CD8-positive, alpha-beta memory T cell (primary cell): Measurements from ENCODE around the gene ABLIM1. TPM values are rescaled to one million over a fixed set of nuclear protein-coding genes. Genes with fewer than 3 reads are reported as not detected.

ENCODE experiments used
- CTCF ChIA-PET: fragments of 350-600 bp; sonication (Branson Sonifier 250); formaldehyde crosslinking; loops from one replicate; lab custom pipeline; 2021; ENCODE audit warnings: antibody characterized with exemption; lab: Charles Lee
- POLR2A ChIA-PET: fragments of 350-600 bp; sonication (Branson Sonifier 250); formaldehyde crosslinking; loops from one replicate; lab custom pipeline; 2021; ENCODE audit warnings: antibody characterized with exemption; lab: Charles Lee
- DNase-seq, 5 donors: peaks; one replicate each; pipeline versions ENCODE4 v3.0.0 to v3.0.0-alpha.2; 2020 to 2022; ENCODE audit warnings: mixed read lengths in 1 of 5
- H3K27ac ChIP-seq: one replicate; pipeline ENCODE4 v1.7.0; 2013; ENCODE audit warnings: low read depth, mild to moderate bottlenecking, low read length, moderate library complexity
- H3K27me3 ChIP-seq: 2 replicates; pipeline ENCODE4 v1.7.0; 2013; ENCODE audit warnings: low read length, mild to moderate bottlenecking; ENCODE audit not compliant: insufficient read depth, poor library complexity, severe bottlenecking
- H3K36me3 ChIP-seq: 2 replicates; pipeline ENCODE4 v1.7.0; 2013; ENCODE audit warnings: mild to moderate bottlenecking, low read length, moderate library complexity; ENCODE audit not compliant: insufficient read depth
- H3K4me1 ChIP-seq: 2 replicates; pipeline ENCODE4 v1.7.0; 2013; ENCODE audit warnings: mild to moderate bottlenecking, low read length, moderate library complexity; ENCODE audit not compliant: insufficient read depth
- H3K4me3 ChIP-seq: 2 replicates; pipeline ENCODE4 v1.7.0; 2013; ENCODE audit warnings: mild to moderate bottlenecking, low read length
- H3K9me3 ChIP-seq: 2 replicates; pipeline ENCODE4 v1.7.0; 2013; ENCODE audit warnings: mild to moderate bottlenecking, low read length
- H3K27ac Mint-ChIP-seq, 8 donors: one replicate each; pipeline ENCODE4 v1.8.0; 2020 to 2021; ENCODE audit warnings: mixed read lengths in 8 of 8, mild to moderate bottlenecking in 6 of 8, inconsistent platforms in 3 of 8, moderate library complexity in 3 of 8
- H3K27me3 Mint-ChIP-seq, 2 donors: one replicate each; pipeline ENCODE4 v1.8.0; 2020 to 2021; ENCODE audit warnings: mixed read lengths in 2 of 2, mild to moderate bottlenecking in 1 of 2, moderate library complexity in 1 of 2
- H3K36me3 Mint-ChIP-seq, 3 donors: one replicate each; pipeline ENCODE4 v1.8.0; 2020 to 2021; ENCODE audit warnings: mixed read lengths in 3 of 3, inconsistent platforms in 1 of 3, mild to moderate bottlenecking in 1 of 3
- H3K4me1 Mint-ChIP-seq, 3 donors: one replicate each; pipeline ENCODE4 v1.8.0; 2020 to 2021; ENCODE audit warnings: mixed read lengths in 3 of 3, inconsistent platforms in 1 of 3, mild to moderate bottlenecking in 1 of 3
- H3K4me3 Mint-ChIP-seq, 7 donors: one replicate each; pipeline ENCODE4 v1.8.0; 2020 to 2021; ENCODE audit warnings: mixed read lengths in 7 of 7, mild to moderate bottlenecking in 6 of 7, moderate library complexity in 4 of 7, inconsistent platforms in 2 of 7
- H3K9me3 Mint-ChIP-seq, 5 donors: one replicate each; pipeline ENCODE4 v1.8.0; 2020 to 2022; ENCODE audit warnings: mixed read lengths in 5 of 5, mild to moderate bottlenecking in 3 of 5, moderate library complexity in 2 of 5, inconsistent platforms in 1 of 5
- polyA plus RNA-seq: library from polyadenylated mRNA; unstranded; fragments of 300-500 nt; fragmentation: Illumina TruSeq; gene quantifications from one replicate; pipeline ENCODE4 v1.2.3, GENCODE V29; 2021
- total RNA-seq, 2 experiments: library from RNA; stranded (reverse); gene quantifications; one replicate each; pipeline ENCODE4 v1.2.3, GENCODE V29; 2021

The ABLIM1 gene
- total and polyA plus RNA-seq, 3 experiments from 2014 or later, result 45.8 to 123 (median 48.3) TPM

- H3K4me3 ChIP-seq, result peak overlapping the region; percentile 11
- no peaks in the 10 kb centered on the region for H3K27me3 ChIP-seq
- peak in 1 of 5 donors; percentile 67 for DNase-seq
- H3K27ac ChIP-seq, result no peak overlapping the region
- peaks cover 3% of the 10 kb centered on the region for H3K36me3 ChIP-seq
- CTCF ChIA-PET, result interaction anchor here (1.1 to 1.4 kb wide), 3 partner anchors 26 to 209 kb away, joined by 3 to 5 read pairs (median 3); no protein-coding TSS in a partner anchor
- POLR2A ChIA-PET, result interaction anchor here (0.8 to 1.1 kb wide), 2 partner anchors 11 to 31 kb away, joined by 3 to 8 read pairs; no protein-coding TSS in a partner anchor
- no peaks in the 10 kb centered on the region for H3K9me3 ChIP-seq
- Mint-ChIP-seq H3K27ac (peak overlapping the region; percentile 10 to 76 (median 48)), H3K9me3 (no peaks in the 10 kb centered on the region), H3K27me3 (peaks cover 0 to 2% of the 10 kb centered on the region in 2 donors), H3K4me3 (peak overlapping the region in 6 of 7 donors; percentile 4 to 63 (median 54)), H3K4me1 (peaks cover 70 to 93% (median 91%) of the 10 kb centered on the region in 3 donors), H3K36me3 (peaks cover 0 to 56% (median 16%) of the 10 kb centered on the region in 3 donors)
- H3K4me1 ChIP-seq, result peaks cover 82% of the 10 kb centered on the region
These were observed 144.7 kb downstream of the ABLIM1 start for GRCh38 chr10:114513381-114513792.

- Mint-ChIP-seq H3K4me1 (peaks cover 65 to 92% (median 81%) of the 10 kb centered on the region in 3 donors), H3K27me3 (peaks cover 0 to 2% of the 10 kb centered on the region in 2 donors), H3K4me3 (no peak overlapping the region), H3K9me3 (no peaks in the 10 kb centered on the region), H3K27ac (peak overlapping the region in 2 of 8 donors; percentile 8 to 19), H3K36me3 (peaks cover 0 to 46% (median 15%) of the 10 kb centered on the region in 3 donors)
- peaks cover 82% of the 10 kb centered on the region for H3K4me1 ChIP-seq
- H3K9me3 ChIP-seq, result no peaks in the 10 kb centered on the region
- H3K4me3 ChIP-seq, result no peak overlapping the region
- peaks cover 3% of the 10 kb centered on the region for H3K36me3 ChIP-seq
- H3K27me3 ChIP-seq, result no peaks in the 10 kb centered on the region
- no peak for DNase-seq
- ChIA-PET CTCF (no interaction called here), POLR2A (no interaction called here)
- no peak overlapping the region for H3K27ac ChIP-seq
These were observed 146.2 kb downstream of the ABLIM1 start for GRCh38 chr10:114511881-114512280.

- Histone ChIP-seq H3K4me1 (peaks cover 77% of the 10 kb centered on the region), H3K9me3 (no peaks in the 10 kb centered on the region), H3K27me3 (no peaks in the 10 kb centered on the region), H3K4me3 (no peak overlapping the region), H3K27ac (no peak overlapping the region), H3K36me3 (peaks cover 3% of the 10 kb centered on the region)
- Mint-ChIP-seq H3K27ac (peak overlapping the region in 1 of 8 donors; percentile 57), H3K4me1 (peaks cover 67 to 92% (median 84%) of the 10 kb centered on the region in 3 donors), H3K4me3 (no peak overlapping the region), H3K27me3 (peaks cover 0 to 2% of the 10 kb centered on the region in 2 donors), H3K36me3 (peaks cover 0 to 43% (median 17%) of the 10 kb centered on the region in 3 donors), H3K9me3 (no peaks in the 10 kb centered on the region)
- CTCF ChIA-PET, result no interaction called here
- POLR2A ChIA-PET, result no interaction called here
- DNase-seq, result no peak
These were observed 149.7 kb downstream of the ABLIM1 start for GRCh38 chr10:114508376-114508775.

GRCh38 chr10:114507449-114507848 is 150.6 kb downstream of the ABLIM1 start:
- POLR2A ChIA-PET, result no interaction called here
- H3K27ac Mint-ChIP-seq, result peak overlapping the region in 1 of 8 donors; percentile 45

GRCh38 chr10:114506871-114507385 is 151.1 kb downstream of the ABLIM1 start:
- no peak overlapping the region for H3K4me3 Mint-ChIP-seq
- POLR2A ChIA-PET, result no interaction called here
- CTCF ChIA-PET, result interaction anchor here (2.1 kb wide), 1 partner anchor 12 kb away, joined by 4 read pairs; no protein-coding TSS in a partner anchor
- Histone ChIP-seq H3K27ac (no peak overlapping the region), H3K36me3 (no peaks in the 10 kb centered on the region), H3K4me1 (peaks cover 75% of the 10 kb centered on the region), H3K4me3 (no peak overlapping the region), H3K9me3 (no peaks in the 10 kb centered on the region), H3K27me3 (no peaks in the 10 kb centered on the region)
- DNase-seq, result no peak
- peak overlapping the region in 4 of 8 donors; percentile 44 to 69 (median 48) for H3K27ac Mint-ChIP-seq
- H3K4me1 Mint-ChIP-seq, result peaks cover 62 to 89% (median 82%) of the 10 kb centered on the region in 3 donors
- H3K36me3 Mint-ChIP-seq, result peaks cover 0 to 41% (median 13%) of the 10 kb centered on the region in 3 donors
- H3K27me3 Mint-ChIP-seq, result peaks cover 0 to 2% of the 10 kb centered on the region in 2 donors
- no peaks in the 10 kb centered on the region for H3K9me3 Mint-ChIP-seq

More at GRCh38 chr10:114507449-114507848, 150.6 kb downstream of the ABLIM1 start:
- H3K4me3 Mint-ChIP-seq, result no peak overlapping the region
- no peaks in the 10 kb centered on the region for H3K9me3 Mint-ChIP-seq
- Histone ChIP-seq H3K4me3 (no peak overlapping the region), H3K27me3 (no peaks in the 10 kb centered on the region), H3K36me3 (peaks cover 3% of the 10 kb centered on the region), H3K27ac (no peak overlapping the region), H3K4me1 (peaks cover 76% of the 10 kb centered on the region), H3K9me3 (no peaks in the 10 kb centered on the region)
- CTCF ChIA-PET, result no interaction called here
- peaks cover 0 to 45% (median 17%) of the 10 kb centered on the region in 3 donors for H3K36me3 Mint-ChIP-seq
- peaks cover 64 to 90% (median 83%) of the 10 kb centered on the region in 3 donors for H3K4me1 Mint-ChIP-seq
- H3K27me3 Mint-ChIP-seq, result peaks cover 0 to 2% of the 10 kb centered on the region in 2 donors
- DNase-seq, result no peak

- H3K27me3 ChIP-seq, result no peaks in the 10 kb centered on the region
- H3K36me3 ChIP-seq, result no peaks in the 10 kb centered on the region
- Mint-ChIP-seq H3K4me3 (no peak overlapping the region), H3K27me3 (no peaks in the 10 kb centered on the region), H3K9me3 (no peaks in the 10 kb centered on the region), H3K4me1 (peaks cover 71 to 93% (median 86%) of the 10 kb centered on the region in 3 donors), H3K36me3 (peaks cover 0 to 37% (median 13%) of the 10 kb centered on the region in 3 donors), H3K27ac (peak overlapping the region in 3 of 8 donors; percentile 7 to 86 (median 49))
- no peak overlapping the region for H3K27ac ChIP-seq
- no peaks in the 10 kb centered on the region for H3K9me3 ChIP-seq
- ChIA-PET POLR2A (no interaction called here), CTCF (interaction anchor here (1.2 to 2.1 kb wide), 3 partner anchors 14 to 44 kb away, joined by 3 to 4 read pairs (median 3); no protein-coding TSS in a partner anchor)
- peaks cover 90% of the 10 kb centered on the region for H3K4me1 ChIP-seq
- H3K4me3 ChIP-seq, result no peak overlapping the region
- no peak for DNase-seq
These were observed 153.1 kb downstream of the ABLIM1 start for GRCh38 chr10:114504769-114505579.

- H3K9me3 ChIP-seq, result no peaks in the 10 kb centered on the region
- peaks cover 85% of the 10 kb centered on the region for H3K4me1 ChIP-seq
- no peaks in the 10 kb centered on the region for H3K27me3 Mint-ChIP-seq
- H3K4me3 ChIP-seq, result no peak overlapping the region
- peaks cover 78 to 93% (median 93%) of the 10 kb centered on the region in 3 donors for H3K4me1 Mint-ChIP-seq
- H3K4me3 Mint-ChIP-seq, result peak overlapping the region in 3 of 7 donors; percentile 18 to 29 (median 24)
- no peaks in the 10 kb centered on the region for H3K9me3 Mint-ChIP-seq
- H3K36me3 Mint-ChIP-seq, result peaks cover 0 to 33% (median 8%) of the 10 kb centered on the region in 3 donors
- no peak for DNase-seq
- H3K27ac ChIP-seq, result no peak overlapping the region
- CTCF ChIA-PET, result interaction anchor here (1.1 kb wide), 1 partner anchor 16 kb away, joined by 3 read pairs; no protein-coding TSS in a partner anchor
- H3K27me3 ChIP-seq, result no peaks in the 10 kb centered on the region
- peak overlapping the region in 1 of 8 donors; percentile 77 for H3K27ac Mint-ChIP-seq
- POLR2A ChIA-PET, result no interaction called here
- H3K36me3 ChIP-seq, result no peaks in the 10 kb centered on the region
These were observed 156.0 kb downstream of the ABLIM1 start for GRCh38 chr10:114502074-114502473.
